Adrenal gland (tissue), 12 donors: ENCODE results near the gene ANXA6. TPM values are rescaled to one million over a fixed set of nuclear protein-coding genes. Genes with fewer than 3 reads are reported as not detected.

ENCODE experiments used
- DNase-seq, 7 donors: peaks; one replicate each; pipeline ENCODE4 v3.0.0-alpha.2; 2019 to 2020
- H3K27ac ChIP-seq, 5 donors: fragments of 200-600 bp; sonication (generic) in 4 of 5; 1 replicate in 3 of 5; 2 replicates in 2 of 5; pipeline versions ENCODE4 v1.5.1 to v1.8.0; 2016 to 2020; ENCODE audit warnings: mild to moderate bottlenecking in 1 of 5
- H3K27me3 ChIP-seq: fragments of 200-600 bp; 2 replicates; pipeline ENCODE4 v1.8.0; 2021
- H3K36me3 ChIP-seq, 2 donors: fragments of 200-600 bp; replicated peaks in 1 of 2; 1 replicate in 1 of 2; 2 replicates in 1 of 2; pipeline versions ENCODE4 v1.5.1 to v1.8.0; 2018 to 2022
- H3K4me1 ChIP-seq, 2 donors: fragments of 200-600 bp; replicated peaks in 1 of 2; 1 replicate in 1 of 2; 2 replicates in 1 of 2; pipeline versions ENCODE4 v1.5.1 to v1.8.0; 2018 to 2021
- H3K4me3 ChIP-seq, 4 donors: fragments of 200-600 bp; sonication (generic) in 3 of 4; one replicate each; pipeline ENCODE4 v1.5.1; 2016 to 2018
- H3K9me3 ChIP-seq, 3 donors: fragments of 200-600 bp; sonication (generic) in 1 of 3; replicated peaks in 1 of 3; 1 replicate in 2 of 3; 2 replicates in 1 of 3; pipeline versions ENCODE4 v1.5.1 to v1.8.0; 2016 to 2021
- CTCF ChIP-seq, 6 experiments: fragments of 450-650 bp in 4 of 6; fragments of 200-600 bp in 2 of 6; sonication (generic) in 1 of 6; IDR thresholded peaks; 1 replicate in 5 of 6; 2 replicates in 1 of 6; pipeline versions ENCODE4 v1.5.1 to v1.8.0; 2016 to 2021; ENCODE audit warnings: antibody characterized with exemption in 6 of 6, mild to moderate bottlenecking in 2 of 6, moderate library complexity in 1 of 6
- POLR2A ChIP-seq, 2 donors: fragments of 450-650 bp; IDR thresholded peaks; one replicate each; pipeline ENCODE4 v1.6.1; 2017; ENCODE audit warnings: antibody characterized with exemption in 2 of 2, mild to moderate bottlenecking in 2 of 2, moderate library complexity in 1 of 2
- WGBS, 4 donors: extraction: QIAGEN DNeasy Blood & Tissue Kit in 2 of 4; methylation state at CpG; one replicate each; pipeline versions ENCODE4 v1.1.5 to v1.1.7; 2013 to 2017; 5-methylcytosine and 5-hydroxymethylcytosine counted together
- intact Hi-C, 2 donors: fragments of 100-400 bp; cut with DNase I; formaldehyde crosslinking; loops; one replicate each; pipeline versions ENCODE4 v1.14.1 to v1.15.0; 2022 to 2023
- polyA plus RNA-seq, 3 donors: library from polyadenylated mRNA; stranded (reverse); fragments of 200-250 nt in 2 of 3; fragments of 350-450 nt in 1 of 3; fragmentation: Illumina TruSeq in 1 of 3; extraction: RNeasy Lipid Tissue Mini Kit (QIAGEN cat#74804) in 1 of 3; gene quantifications; one replicate each; pipeline ENCODE4 v1.2.3, GENCODE V29; 2013 to 2014
- total RNA-seq, 9 donors: library from RNA; depleted of rRNA in 4 of 9; stranded (reverse); fragments of >200 nt in 4 of 9; fragments of 120-200 nt in 1 of 9; fragmentation: NEBNext Ultra II Directional in 1 of 9; extraction: Animal tissue kit (Norgen Biotek cat#: 25700) in 1 of 9; gene quantifications; one replicate each; pipeline versions ENCODE4 v1.1.0 to v1.2.4, GENCODE V29; 2013 to 2023
- donor health status: healthy with polysubstance abuse.
- donor health status: Bipolar disorder and iron deficiency.
- donor health status: DM: yes; HTN: yes; CAD: no.
- donor health status: DM: no; HTN: no; CAD: no.
- donor health status: DM: no; HTN: no; CAD: no.
- donor health status: DM: yes; HTN: yes; CAD: no.

Gene ANXA6
- total and polyA plus RNA-seq, 12 donors = 115 to 382 (median 212) TPM

DNA sequence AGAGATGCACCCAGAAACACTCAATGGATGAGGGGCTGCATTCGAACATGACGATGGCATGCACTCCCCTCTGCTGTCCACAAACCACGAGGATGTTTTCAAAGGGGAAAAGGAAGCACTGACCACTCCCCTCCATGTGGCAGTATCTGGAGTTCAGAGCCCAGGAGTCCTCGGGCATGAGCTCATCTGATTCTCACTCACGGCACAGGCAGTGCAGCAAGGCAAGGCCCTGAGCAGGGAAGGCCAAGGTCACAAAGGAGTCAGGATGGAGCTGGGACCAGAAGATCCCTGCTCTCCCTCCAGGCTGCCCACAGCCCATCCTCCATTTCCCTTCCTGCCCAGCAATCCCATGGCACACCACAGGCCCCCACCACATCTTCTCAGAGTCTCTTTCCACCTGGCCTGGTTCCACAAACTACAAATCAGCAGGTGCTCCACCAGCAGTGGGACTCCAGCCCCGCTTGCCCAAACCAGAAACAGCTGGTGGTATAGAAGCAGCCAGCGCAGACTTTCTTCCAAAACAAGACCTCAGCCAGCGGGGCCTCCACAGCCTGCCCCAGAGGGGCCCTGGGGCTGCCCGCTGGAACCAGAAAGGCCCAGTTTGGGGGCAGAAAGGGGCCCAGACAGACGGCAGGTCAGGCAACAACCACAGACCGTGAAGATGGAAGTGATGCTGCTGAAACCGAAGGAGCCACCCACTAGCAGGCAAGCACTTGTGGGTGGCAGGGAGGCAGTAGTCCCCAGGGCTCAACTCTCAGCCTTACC is 89.0 kb downstream of the ANXA6 start:
- H3K27me3 ChIP-seq = no peaks in the 10 kb centered on the region
- no peak for TF ChIP-seq POLR2A (IDR thresholded peaks at IDR 0.05)
- 54 to 68% (median 60%) methylated on average over 11 to 12 of the region's 12 CpGs for WGBS, 4 donors
- H3K9me3 ChIP-seq = no peaks in the 10 kb centered on the region
- H3K4me1 ChIP-seq = peaks cover 28 to 45% of the 10 kb centered on the region in 2 donors
- peak in 5 of 7 donors; percentile 61 to 73 (median 67) for DNase-seq
- peak overlapping the region in 3 of 5 donors; percentile 29 to 72 (median 71) for H3K27ac ChIP-seq
- no peak overlapping the region for H3K4me3 ChIP-seq
- intact Hi-C loops = no loop called here
- H3K36me3 ChIP-seq = no peaks in the 10 kb centered on the region

GRCh38 chr5:151067632-151068432 is 89.7 kb downstream of the ANXA6 start:
- Histone ChIP-seq H3K9me3 (no peaks in the 10 kb centered on the region), H3K4me1 (peaks cover 36 to 52% of the 10 kb centered on the region in 2 donors), H3K4me3 (no peak overlapping the region), H3K27ac (peak overlapping the region in 3 of 5 donors; percentile 29 to 72 (median 71)), H3K27me3 (no peaks in the 10 kb centered on the region), H3K36me3 (no peaks in the 10 kb centered on the region)
- intact Hi-C loops = no loop called here
- peak in 1 of 7 donors; percentile 28 for DNase-seq
- no peak for TF ChIP-seq CTCF (IDR thresholded peaks at IDR 0.05)
- TF ChIP-seq POLR2A (IDR thresholded peaks at IDR 0.05) = no peak
- 60 to 70% (median 64%) methylated on average over 11 to 14 of the region's 14 CpGs for WGBS, 4 donors

DNA sequence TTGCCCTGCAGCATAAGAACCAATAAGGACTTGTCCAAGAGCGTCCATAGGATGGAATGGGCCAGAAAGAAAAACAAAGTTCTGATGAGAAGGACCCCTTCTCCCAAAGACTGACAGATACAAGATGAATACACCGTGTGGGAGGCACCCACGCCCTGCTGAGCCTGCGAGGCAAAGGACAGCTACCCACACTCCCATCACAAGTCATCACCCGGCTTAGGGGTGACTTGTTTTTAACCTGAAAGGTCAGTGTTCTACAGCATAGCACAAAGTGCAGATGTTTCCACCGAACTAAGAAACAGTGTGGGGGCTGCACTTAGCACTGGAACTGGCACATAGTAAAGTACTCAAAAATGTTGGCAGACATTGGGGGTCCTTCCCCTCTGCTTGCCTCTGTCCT is 90.7 kb downstream of the ANXA6 start:
- H3K4me1 ChIP-seq = peaks cover 40 to 62% of the 10 kb centered on the region in 2 donors
- no peaks in the 10 kb centered on the region for H3K27me3 ChIP-seq
- intact Hi-C loops = no loop called here
- no peak for DNase-seq
- H3K4me3 ChIP-seq = no peak overlapping the region
- no peaks in the 10 kb centered on the region for H3K9me3 ChIP-seq
- H3K27ac ChIP-seq = peak overlapping the region in 1 of 5 donors; percentile 71
- peaks cover 0 to 5% of the 10 kb centered on the region in 2 donors for H3K36me3 ChIP-seq
- WGBS, 4 donors = 71 to 94% (median 84%) methylated on average over 6 of the region's 6 CpGs
- no peak for TF ChIP-seq POLR2A (IDR thresholded peaks at IDR 0.05)
- no peak for TF ChIP-seq CTCF (IDR thresholded peaks at IDR 0.05)

DNA sequence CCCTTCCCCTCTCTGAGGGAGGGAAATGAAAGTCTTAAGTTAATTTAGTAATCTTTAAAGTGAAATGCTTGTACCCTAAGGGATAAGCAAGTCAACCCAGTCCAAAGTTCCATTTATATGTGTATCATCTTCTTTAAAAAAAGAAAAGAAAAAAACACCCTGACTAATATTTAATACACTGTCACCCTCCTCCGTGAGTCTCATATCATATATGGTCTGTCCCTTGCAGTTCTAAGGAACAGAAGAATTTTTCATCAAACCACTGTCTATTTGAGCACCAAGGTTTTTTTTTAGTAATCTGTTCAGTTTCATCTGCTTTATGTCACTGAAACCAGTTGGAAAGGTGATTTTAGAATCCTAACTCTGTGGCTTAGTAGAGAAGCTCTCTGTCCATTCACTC is 92.0 kb downstream of the ANXA6 start:
- intact Hi-C loops = no loop called here
- Histone ChIP-seq H3K4me1 (peaks cover 44 to 68% of the 10 kb centered on the region in 2 donors), H3K36me3 (peaks cover 0 to 13% of the 10 kb centered on the region in 2 donors)

More for the DNA sequence above, 92.0 kb downstream of the ANXA6 start:
- WGBS, 4 donors = 83 to 96% (median 89%) methylated on average over 1 of the region's 1 CpG
- DNase-seq = no peak
- TF ChIP-seq POLR2A (IDR thresholded peaks at IDR 0.05) = no peak
- TF ChIP-seq CTCF (IDR thresholded peaks at IDR 0.05) = no peak
- Histone ChIP-seq H3K27me3 (no peaks in the 10 kb centered on the region), H3K27ac (no peak overlapping the region), H3K4me3 (no peak overlapping the region), H3K9me3 (no peaks in the 10 kb centered on the region)
